CD14-positive monocyte (primary cell): ENCODE data around the gene RIPOR1. TPM values are rescaled to one million over a fixed set of nuclear protein-coding genes. Genes with fewer than 3 reads are reported as not detected.

ENCODE experiments used
- DNase-seq, 3 donors: peaks; one replicate each; pipeline ENCODE4 v3.0.0-alpha.2; 2011 to 2022
- H2AFZ ChIP-seq: 2 replicates; pipeline ENCODE4 v1.6.0; 2012; ENCODE audit warnings: mild to moderate bottlenecking, low read depth, low read length, inconsistent platforms; ENCODE audit not compliant: insufficient read depth, poor library complexity, severe bottlenecking
- H3K27ac ChIP-seq, 2 donors: 1 replicate in 1 of 2; 2 replicates in 1 of 2; pipeline ENCODE4 v1.5.1; 2012 to 2013; ENCODE audit warnings: low read length in 2 of 2, control low read depth in 1 of 2, inconsistent platforms in 1 of 2, low read depth in 1 of 2, mild to moderate bottlenecking in 1 of 2
- H3K27me3 ChIP-seq, 2 donors: one replicate each; pipeline versions ENCODE4 v1.6.0 to v1.6.1; 2011 to 2013; ENCODE audit warnings: low read length in 2 of 2; ENCODE audit not compliant: control insufficient read depth in 2 of 2, insufficient read depth in 2 of 2
- H3K36me3 ChIP-seq, 2 donors: replicated peaks in 1 of 2; 1 replicate in 1 of 2; 2 replicates in 1 of 2; pipeline versions ENCODE4 v1.5.1 to v1.6.1; 2012 to 2013; ENCODE audit warnings: low read length in 2 of 2, control low read depth in 1 of 2, inconsistent platforms in 1 of 2, mild to moderate bottlenecking in 1 of 2; ENCODE audit not compliant: insufficient read depth in 2 of 2, control insufficient read depth in 1 of 2
- H3K4me1 ChIP-seq, 2 donors: 1 replicate in 1 of 2; 2 replicates in 1 of 2; pipeline versions ENCODE4 v1.5.1 to v1.6.1; 2012 to 2013; ENCODE audit warnings: low read length in 2 of 2, control low read depth in 1 of 2, inconsistent platforms in 1 of 2, mild to moderate bottlenecking in 1 of 2, moderate library complexity in 1 of 2; ENCODE audit not compliant: insufficient read depth in 2 of 2, control insufficient read depth in 1 of 2
- H3K4me2 ChIP-seq: replicated peaks from 2 replicates; pipeline ENCODE3; 2012; ENCODE audit warnings: low read length, moderate library complexity, mild to moderate bottlenecking; ENCODE audit not compliant: poor library complexity, severe bottlenecking; ENCODE audit errors: extremely low read depth
- H3K4me3 ChIP-seq, 3 experiments: fragments of 200-600 bp in 1 of 3; sonication (generic) in 1 of 3; replicated peaks in 1 of 3; 1 replicate in 2 of 3; 2 replicates in 1 of 3; pipeline ENCODE4 v1.5.1; 2011 to 2013; ENCODE audit warnings: low read length in 3 of 3, mild to moderate bottlenecking in 3 of 3, control low read depth in 2 of 3, low read depth in 2 of 3, inconsistent platforms in 1 of 3, moderate library complexity in 1 of 3
- H3K79me2 ChIP-seq: 2 replicates; pipeline ENCODE4 v1.6.0; 2012; ENCODE audit warnings: mild to moderate bottlenecking, control low read depth, inconsistent platforms, low read length, moderate library complexity; ENCODE audit not compliant: insufficient read depth
- H3K9ac ChIP-seq: 2 replicates; pipeline ENCODE4 v1.6.0; 2017; ENCODE audit warnings: low read length, mild to moderate bottlenecking; ENCODE audit not compliant: insufficient read depth, poor library complexity, severe bottlenecking
- H3K9me3 ChIP-seq, 2 donors: replicated peaks in 1 of 2; 1 replicate in 1 of 2; 2 replicates in 1 of 2; pipeline versions ENCODE4 v1.5.1 to v1.6.1; 2012 to 2013; ENCODE audit warnings: low read length in 2 of 2, control low read depth in 1 of 2; ENCODE audit not compliant: control insufficient read depth in 1 of 2, insufficient read depth in 1 of 2
- H4K20me1 ChIP-seq: 2 replicates; pipeline ENCODE4 v1.6.0; 2012; ENCODE audit warnings: mild to moderate bottlenecking, low read length, control low read depth, moderate library complexity; ENCODE audit not compliant: insufficient read depth
- H3K27ac Mint-ChIP-seq, 7 donors: one replicate each; pipeline ENCODE4 v1.8.0; 2020; ENCODE audit warnings: mild to moderate bottlenecking in 7 of 7, mixed read lengths in 7 of 7, moderate library complexity in 6 of 7, inconsistent platforms in 2 of 7
- H3K27me3 Mint-ChIP-seq, 3 donors: one replicate each; pipeline ENCODE4 v1.8.0; 2021 to 2022; ENCODE audit warnings: low read depth in 3 of 3, mild to moderate bottlenecking in 3 of 3, mixed read lengths in 3 of 3, moderate library complexity in 3 of 3, inconsistent platforms in 1 of 3
- H3K36me3 Mint-ChIP-seq, 2 donors: one replicate each; pipeline ENCODE4 v1.8.0; 2020; ENCODE audit warnings: mixed read lengths in 2 of 2, inconsistent platforms in 1 of 2, mild to moderate bottlenecking in 1 of 2
- H3K4me1 Mint-ChIP-seq: one replicate; pipeline ENCODE4 v1.8.0; 2020; ENCODE audit warnings: mild to moderate bottlenecking, mixed read lengths
- H3K4me3 Mint-ChIP-seq, 2 donors: one replicate each; pipeline ENCODE4 v1.8.0; 2020; ENCODE audit warnings: mild to moderate bottlenecking in 2 of 2, mixed read lengths in 2 of 2, moderate library complexity in 1 of 2
- H3K9me3 Mint-ChIP-seq, 7 donors: one replicate each; pipeline ENCODE4 v1.8.0; 2020 to 2022; ENCODE audit warnings: mixed read lengths in 7 of 7, mild to moderate bottlenecking in 6 of 7, moderate library complexity in 6 of 7, inconsistent platforms in 2 of 7
- CTCF ChIP-seq: fragments of 200-600 bp; IDR thresholded peaks from one replicate; pipeline ENCODE4 v1.8.0; 2022; ENCODE audit warnings: antibody characterized with exemption, mild to moderate bottlenecking
- WGBS: methylation state at CpG from one replicate; pipeline ENCODE4 v1.1.5; 2013; ENCODE audit warnings: missing lambda C conversion rate; ENCODE audit not compliant: insufficient coverage; 5-methylcytosine and 5-hydroxymethylcytosine counted together
- intact Hi-C, 2 donors: fragments of 100-400 bp; cut with micrococcal nuclease; formaldehyde crosslinking; loops; one replicate each; pipeline versions ENCODE4 v1.15.0 to v1.15.1; 2023
- polyA plus RNA-seq, 3 donors: library from polyadenylated mRNA; depleted of rRNA in 1 of 3; unstranded in 2 of 3; stranded (reverse) in 1 of 3; fragments of 300-500 nt in 2 of 3; fragments of >200 nt in 1 of 3; fragmentation: Illumina TruSeq in 2 of 3; gene quantifications; 1 replicate in 2 of 3; 2 replicates in 1 of 3; pipeline ENCODE4 v1.2.3, GENCODE V29; 2012 to 2021

The RIPOR1 gene
- polyA plus RNA-seq, 3 donors = 8.6 to 115 (median 17.5) TPM

GRCh38 chr16:67562526-67562917 is 33.9 kb downstream of the RIPOR1 start, which contains the start of gene CTCF:
Gene CTCF, plus strand, starts transcription at chr16:67562526. Its CDS starts 48,307 bp downstream, at chr16:67610833.
- Histone ChIP-seq H3K36me3 (no peaks in the 10 kb centered on the region), H4K20me1 (peaks cover 34% of the 10 kb centered on the region), H3K27ac (peak within 1 kb of the TSS; percentile 89 to 92), H3K9ac (peak within 1 kb of the TSS; percentile 94), H2AFZ (peak within 1 kb of the TSS; percentile 92), H3K27me3 (no peaks in the 10 kb centered on the region), H3K79me2 (peaks cover 70% of the 10 kb centered on the region), H3K4me3 (peak within 1 kb of the TSS; percentile 75 to 92 (median 89)), H3K9me3 (no peaks in the 10 kb centered on the region), H3K4me1 (peaks cover 29 to 37% of the 10 kb centered on the region in 2 donors), H3K4me2 (peak within 1 kb of the TSS; percentile 99)
- peaks cover 2 to 3% of the 10 kb centered on the region in 2 donors for H3K36me3 Mint-ChIP-seq
- peak; percentile 72 for TF ChIP-seq CTCF
- DNase-seq = peak; percentile 78 to 85 (median 85)
- H3K27ac Mint-ChIP-seq = peak within 1 kb of the TSS; percentile 83 to 94 (median 91)
- H3K9me3 Mint-ChIP-seq = no peaks in the 10 kb centered on the region
- WGBS = under 1% methylated on average over 55 of the region's 62 CpGs
- peaks cover 38% of the 10 kb centered on the region for H3K4me1 Mint-ChIP-seq
- H3K4me3 Mint-ChIP-seq = peak within 1 kb of the TSS; percentile 87 to 91
- intact Hi-C loops = loop anchor here (2.0 to 10.0 kb wide), 8 partner anchors 16 to 330 kb away; partner anchors contain the start of genes ACD (in 1 of the 2), C16orf86 (in 1 of the 2), ENKD1 (in 1 of the 2) and FHOD1 (in 1 of the 2)
- H3K27me3 Mint-ChIP-seq = peaks cover 0 to 2% (median 0%) of the 10 kb centered on the region in 3 donors

- peak overlapping the region; percentile 94 for H3K9ac ChIP-seq
- no peaks in the 10 kb centered on the region for H3K36me3 ChIP-seq
- no peaks in the 10 kb centered on the region for H3K27me3 ChIP-seq
- Mint-ChIP-seq H3K27ac (peak overlapping the region; percentile 83 to 95 (median 93)), H3K9me3 (no peaks in the 10 kb centered on the region), H3K4me3 (peak overlapping the region; percentile 87 to 91), H3K27me3 (peaks cover 0 to 2% (median 0%) of the 10 kb centered on the region in 3 donors), H3K36me3 (peaks cover 2 to 3% of the 10 kb centered on the region in 2 donors), H3K4me1 (peaks cover 38% of the 10 kb centered on the region)
- H3K79me2 ChIP-seq = peaks cover 76% of the 10 kb centered on the region
- peaks cover 40% of the 10 kb centered on the region for H4K20me1 ChIP-seq
- H3K27ac ChIP-seq = peak overlapping the region; percentile 88 to 92
- H3K4me2 ChIP-seq = peak overlapping the region; percentile 99
- H3K4me3 ChIP-seq = peak overlapping the region; percentile 58 to 92 (median 89)
- H3K4me1 ChIP-seq = peaks cover 29 to 37% of the 10 kb centered on the region in 2 donors
- H2AFZ ChIP-seq = peak overlapping the region; percentile 92
- under 1% methylated on average over 91 of the region's 96 CpGs for WGBS
- TF ChIP-seq CTCF = peak; percentile 38
- peak; percentile 25 to 54 (median 44) for DNase-seq
- intact Hi-C loops = loop anchor here (2.0 to 10.0 kb wide), 8 partner anchors 16 to 329 kb away; partner anchors contain the start of genes ACD (in 1 of the 2), C16orf86 (in 1 of the 2), ENKD1 (in 1 of the 2) and FHOD1 (in 1 of the 2)
- H3K9me3 ChIP-seq = no peaks in the 10 kb centered on the region
These were observed 34.5 kb downstream of the RIPOR1 start for GRCh38 chr16:67562918-67563707.
